ENCODE results near the gene GNB1L. TPM values are rescaled to one million over a fixed set of nuclear protein-coding genes. Genes with fewer than 3 reads are reported as not detected.
A peak's percentile ranks its signal among the peaks of the same experiment; 100 is the strongest.

GNB1L gene
- total and polyA plus RNA-seq, 9 of the 15 experiments (the other 6 are each of a cell fraction or from before 2014, with no cell fraction given), result 0.56 to 50.5 (median 10.2) TPM

DNA sequence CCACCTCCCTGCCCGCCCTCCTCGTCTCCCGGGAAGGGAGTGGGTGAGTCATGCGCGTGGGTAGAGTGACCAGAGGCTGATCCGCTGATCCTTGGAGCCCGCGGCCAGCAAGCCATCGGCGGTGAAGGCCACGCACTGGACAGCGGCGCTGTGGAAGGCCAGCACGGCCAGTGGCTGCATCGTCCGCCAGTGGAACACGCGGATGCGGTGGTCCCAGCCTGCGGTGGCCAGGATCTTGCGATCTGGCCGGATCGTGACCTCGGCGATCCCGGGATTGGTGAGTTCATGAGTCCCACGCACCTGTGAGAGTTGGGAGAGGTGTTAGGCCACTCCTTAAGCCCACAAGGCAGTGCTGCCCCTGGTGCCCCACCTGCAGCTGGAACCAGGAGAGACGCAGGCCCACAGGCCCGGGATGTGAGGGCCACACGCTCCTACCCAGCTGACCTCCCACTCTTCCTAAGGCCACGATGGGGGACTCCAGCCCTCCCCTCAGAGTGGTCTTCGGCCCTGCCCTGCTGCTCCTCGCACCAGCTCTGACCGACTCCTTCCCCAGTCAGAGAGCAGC, 65.9 kb downstream of the GNB1L start (continued):
- no peak for TF ChIP-seq ZNF175 (CRISPR knock-in tag; IDR thresholded peaks at IDR 0.05; ENCODE audit: low read depth)
- TF ChIP-seq, protein P1, sequence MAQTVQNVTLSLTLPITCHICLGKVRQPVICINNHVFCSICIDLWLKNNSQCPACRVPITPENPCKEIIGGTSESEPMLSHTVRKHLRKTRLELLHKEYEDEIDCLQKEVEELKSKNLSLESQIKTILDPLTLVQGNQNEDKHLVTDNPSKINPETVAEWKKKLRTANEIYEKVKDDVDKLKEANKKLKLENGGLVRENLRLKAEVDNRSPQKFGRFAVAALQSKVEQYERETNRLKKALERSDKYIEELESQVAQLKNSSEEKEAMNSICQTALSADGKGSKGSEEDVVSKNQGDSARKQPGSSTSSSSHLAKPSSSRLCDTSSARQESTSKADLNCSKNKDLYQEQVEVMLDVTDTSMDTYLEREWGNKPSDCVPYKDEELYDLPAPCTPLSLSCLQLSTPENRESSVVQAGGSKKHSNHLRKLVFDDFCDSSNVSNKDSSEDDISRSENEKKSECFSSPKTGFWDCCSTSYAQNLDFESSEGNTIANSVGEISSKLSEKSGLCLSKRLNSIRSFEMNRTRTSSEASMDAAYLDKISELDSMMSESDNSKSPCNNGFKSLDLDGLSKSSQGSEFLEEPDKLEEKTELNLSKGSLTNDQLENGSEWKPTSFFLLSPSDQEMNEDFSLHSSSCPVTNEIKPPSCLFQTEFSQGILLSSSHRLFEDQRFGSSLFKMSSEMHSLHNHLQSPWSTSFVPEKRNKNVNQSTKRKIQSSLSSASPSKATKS (CRISPR knock-in tag; IDR thresholded peaks at IDR 0.05), result no peak
- TF ChIP-seq CBX3 (IDR thresholded peaks at IDR 0.05; ENCODE audit: borderline replicate concordance in 1 of 2, low read length in 2 of 2), result peak in 1 of 2 experiments; percentile 18; a peak in 1 of 3 replicates
- no peak for TF ChIP-seq HNRNPUL1 (IDR thresholded peaks at IDR 0.05; ENCODE audit: low read length)
- TF ChIP-seq KDM1A (IDR thresholded peaks at IDR 0.05), result no peak
- no peak for TF ChIP-seq ZNF263 (CRISPR knock-in tag; IDR thresholded peaks at IDR 0.05; ENCODE audit: borderline replicate concordance)
- TF ChIP-seq ZNF354B (CRISPR knock-in tag; IDR thresholded peaks at IDR 0.05), result no peak
- no peak for TF ChIP-seq KLF16 (IDR thresholded peaks at IDR 0.05)
- no peak for TF ChIP-seq SMARCA4 (IDR thresholded peaks at IDR 0.05)
- no peak for TF ChIP-seq ZNF512 (tag; IDR thresholded peaks at IDR 0.05)
- TF ChIP-seq NFRKB (IDR thresholded peaks at IDR 0.05; ENCODE audit: low read depth), result no peak
